C4-2B (cell line): ENCODE data around the gene SACS.
"Not testable (repeated sequence)": the region's sequence is repeated elsewhere in the genome, so short reads cannot be mapped to it uniquely, and the experiment has no call there.

Experiments
- H3K27ac ChIP-seq: fragments of 450-650 bp; 2 replicates; pipeline ENCODE4 v1.5.1; 2017
- ZFX ChIP-seq: fragments of 450-650 bp; IDR thresholded peaks from 2 replicates; pipeline ENCODE4 v1.6.1; 2017
- TF ChIP-seq, protein P1 (sequence below): fragments of 450-650 bp; conservative IDR thresholded peaks from 2 replicates; pipeline ENCODE4 v1.5.1; 2017; ENCODE audit warnings: mild to moderate bottlenecking

SACS gene

GRCh38 chr13:23421596-23421995, 11.9 kb downstream of the SACS start:
- no peak overlapping the region for H3K27ac ChIP-seq
- TF ChIP-seq, protein P1, sequence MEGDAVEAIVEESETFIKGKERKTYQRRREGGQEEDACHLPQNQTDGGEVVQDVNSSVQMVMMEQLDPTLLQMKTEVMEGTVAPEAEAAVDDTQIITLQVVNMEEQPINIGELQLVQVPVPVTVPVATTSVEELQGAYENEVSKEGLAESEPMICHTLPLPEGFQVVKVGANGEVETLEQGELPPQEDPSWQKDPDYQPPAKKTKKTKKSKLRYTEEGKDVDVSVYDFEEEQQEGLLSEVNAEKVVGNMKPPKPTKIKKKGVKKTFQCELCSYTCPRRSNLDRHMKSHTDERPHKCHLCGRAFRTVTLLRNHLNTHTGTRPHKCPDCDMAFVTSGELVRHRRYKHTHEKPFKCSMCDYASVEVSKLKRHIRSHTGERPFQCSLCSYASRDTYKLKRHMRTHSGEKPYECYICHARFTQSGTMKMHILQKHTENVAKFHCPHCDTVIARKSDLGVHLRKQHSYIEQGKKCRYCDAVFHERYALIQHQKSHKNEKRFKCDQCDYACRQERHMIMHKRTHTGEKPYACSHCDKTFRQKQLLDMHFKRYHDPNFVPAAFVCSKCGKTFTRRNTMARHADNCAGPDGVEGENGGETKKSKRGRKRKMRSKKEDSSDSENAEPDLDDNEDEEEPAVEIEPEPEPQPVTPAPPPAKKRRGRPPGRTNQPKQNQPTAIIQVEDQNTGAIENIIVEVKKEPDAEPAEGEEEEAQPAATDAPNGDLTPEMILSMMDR = no peak
- TF ChIP-seq ZFX = no peak; the same call in 1 of the 2 replicates

DNA sequence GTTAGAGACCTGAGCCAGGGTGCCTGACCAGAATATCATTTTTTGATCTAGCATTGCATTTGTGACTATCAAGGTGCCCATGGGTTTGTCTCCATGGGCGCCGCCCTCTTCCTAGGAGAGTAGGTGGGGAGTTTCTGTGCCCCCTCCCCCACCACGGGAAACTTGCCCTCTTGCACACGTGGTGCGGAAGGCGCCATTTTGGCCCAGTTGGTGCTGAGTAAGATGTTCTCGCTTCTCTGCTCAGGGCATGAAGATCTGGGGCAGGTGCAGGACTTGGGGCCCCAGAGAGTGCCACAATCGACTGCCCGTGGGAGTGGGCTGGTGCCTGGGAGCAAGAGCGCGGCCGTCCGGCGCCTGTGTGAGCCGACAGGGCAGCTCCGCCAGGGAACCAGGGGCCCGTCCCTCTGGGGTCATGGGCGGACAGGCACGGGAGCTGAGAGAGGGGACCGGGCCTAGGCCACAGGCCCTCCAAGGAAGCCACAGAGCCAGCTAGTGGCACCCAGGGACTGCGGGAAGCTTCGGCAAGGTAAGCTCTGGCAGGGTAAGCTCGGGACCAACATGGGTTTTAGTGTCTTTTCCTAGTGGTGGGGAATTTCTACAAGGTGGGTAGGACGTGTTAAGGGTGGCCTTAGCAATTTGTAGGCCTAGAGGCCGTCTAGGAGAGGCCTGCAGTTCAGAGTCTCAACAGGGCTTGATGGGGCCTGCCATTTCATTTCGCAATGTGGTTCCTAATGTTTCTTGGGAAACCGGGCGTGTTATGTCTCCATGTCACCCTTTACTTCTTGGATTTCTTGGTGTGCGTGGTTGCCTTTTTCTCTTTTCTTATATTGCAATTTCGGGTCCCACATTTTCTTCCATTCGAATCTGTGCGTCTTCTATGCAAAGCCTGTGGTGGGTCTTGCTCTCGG, 14.5 kb downstream of the SACS start:
- no peak overlapping the region for H3K27ac ChIP-seq
- no peak for TF ChIP-seq ZFX
- TF ChIP-seq, protein P1 = no peak

DNA sequence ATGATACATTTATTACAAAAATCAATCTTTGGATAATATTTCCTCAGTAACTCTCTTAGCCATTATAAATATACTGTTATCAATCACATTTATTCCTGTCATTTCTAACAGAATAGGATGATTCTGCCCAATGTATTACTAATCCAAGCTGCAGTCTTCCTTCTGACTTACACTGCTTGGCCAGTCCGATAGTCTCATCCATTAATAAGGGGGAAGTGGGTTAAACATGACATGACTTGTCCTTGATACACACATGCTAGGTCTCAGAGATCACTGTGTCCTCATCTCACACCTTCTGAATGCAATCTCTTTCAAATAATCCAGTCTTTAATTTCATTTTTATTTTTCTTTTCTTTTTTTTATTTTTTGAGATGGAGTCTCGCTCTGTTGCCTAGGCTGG, 18.8 kb downstream of the SACS start:
- TF ChIP-seq ZFX = no peak
- TF ChIP-seq, protein P1 = no peak
- H3K27ac ChIP-seq = no peak overlapping the region

DNA sequence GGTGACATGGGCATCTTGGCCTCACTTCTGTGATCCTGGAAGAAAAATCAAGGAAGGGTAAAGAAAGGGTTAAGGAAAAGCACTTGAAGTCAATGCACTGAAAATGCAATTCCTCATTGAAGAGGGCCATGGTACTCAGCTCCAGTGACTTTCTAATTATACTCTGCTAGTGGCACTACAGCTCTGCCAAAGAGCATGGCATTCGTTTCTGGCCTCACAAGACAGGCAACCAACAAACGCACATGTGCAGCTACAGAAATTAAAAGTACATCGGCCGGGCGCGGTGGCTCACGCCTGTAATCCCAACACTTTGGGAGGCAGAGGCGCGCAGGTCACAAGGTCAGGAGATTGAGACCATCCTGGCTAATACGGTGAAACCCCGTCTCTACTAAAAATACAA, 21.8 kb downstream of the SACS start:
- H3K27ac ChIP-seq = no peak overlapping the region
- TF ChIP-seq, protein P1 = no peak
- no peak for TF ChIP-seq ZFX

GRCh38 chr13:23411220-23411619, 22.3 kb downstream of the SACS start:
- TF ChIP-seq, protein P1 = no peak
- TF ChIP-seq ZFX = no peak
- H3K27ac ChIP-seq = no peak overlapping the region

DNA sequence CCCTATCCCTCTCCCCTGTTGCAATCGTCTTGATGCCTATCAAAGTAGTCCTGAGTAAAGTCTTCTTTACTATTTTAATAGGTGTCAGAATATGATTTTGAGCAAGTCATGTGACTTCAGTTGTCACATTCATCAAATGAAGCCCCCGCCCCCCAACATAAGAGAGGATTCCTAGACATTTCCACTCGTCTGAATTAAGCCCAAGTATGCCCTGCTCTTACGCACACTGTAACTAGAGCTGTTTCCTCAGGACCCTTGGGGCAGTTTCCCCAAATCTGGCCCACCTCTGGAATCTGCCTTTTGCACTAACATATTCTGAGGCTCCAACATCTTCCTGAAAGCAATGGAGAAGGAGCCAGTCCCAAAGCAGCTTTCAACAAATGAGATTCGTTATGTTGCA, 25.5 kb downstream of the SACS start:
- TF ChIP-seq ZFX = no peak
- TF ChIP-seq, protein P1 = no peak
- H3K27ac ChIP-seq = no peak overlapping the region

GRCh38 chr13:23401156-23401555, 32.3 kb downstream of the SACS start:
- H3K27ac ChIP-seq = not testable (repeated sequence)

GRCh38 chr13:23399347-23399746, 34.2 kb downstream of the SACS start:
- TF ChIP-seq, protein P1 = no peak
- no peak for TF ChIP-seq ZFX

More at GRCh38 chr13:23399347-23399746, 34.2 kb downstream of the SACS start:
- no peak overlapping the region for H3K27ac ChIP-seq
